Measurements from ENCODE around the gene OR51A7. TPM values are rescaled to one million over a fixed set of nuclear protein-coding genes. Genes with fewer than 3 reads are reported as not detected.

OR51A7 gene
- total and polyA plus RNA-seq, 4 donors = not detected

DNA sequence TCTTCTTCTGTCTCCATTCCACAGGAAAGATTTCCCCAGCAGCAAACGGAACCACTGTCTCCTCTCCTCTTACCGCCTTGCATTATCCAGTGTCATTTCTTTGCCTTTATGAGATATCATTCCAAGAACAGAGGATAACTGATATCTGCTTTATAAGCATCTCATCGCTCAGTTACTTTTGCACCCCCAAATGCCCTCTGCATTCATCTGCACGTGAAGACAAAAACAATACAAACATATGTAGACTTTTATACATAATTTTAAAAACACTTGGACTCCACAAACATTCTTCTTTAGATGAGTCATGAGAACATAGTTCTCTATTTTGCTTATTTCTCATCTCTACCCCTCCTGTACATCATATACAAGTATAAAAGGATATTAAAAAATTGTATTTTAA, 22.4 kb upstream of the OR51A7 start:
- H3K9ac ChIP-seq (ENCODE audit: low read depth in 1 of 2, low read length in 2 of 2) = no peak overlapping the region
- no peaks in the 10 kb centered on the region for H3K4me1 ChIP-seq (ENCODE audit: control insufficient read depth in 4 of 4, insufficient read depth in 4 of 4, low read length in 3 of 4)
- no peak overlapping the region for H3K4me3 ChIP-seq (ENCODE audit: low read depth in 1 of 3, low read length in 3 of 3)
- no peaks in the 10 kb centered on the region for H3K36me3 ChIP-seq (ENCODE audit: control insufficient read depth in 4 of 4, insufficient read depth in 3 of 4, low read depth in 1 of 4, low read length in 3 of 4)
- no peaks in the 10 kb centered on the region for H3K9me3 ChIP-seq (ENCODE audit: control insufficient read depth in 4 of 4, low read length in 3 of 4)
- H3K27me3 ChIP-seq (ENCODE audit: control insufficient read depth in 4 of 4, insufficient read depth in 4 of 4, low read length in 3 of 4) = peaks cover 0 to 2% (median under 1%) of the 10 kb centered on the region in 4 donors
- TF ChIP-seq RXRA (IDR thresholded peaks at IDR 0.05) = no peak
- TF ChIP-seq YY1 (IDR thresholded peaks at IDR 0.05) = no peak
- TF ChIP-seq SP1 (IDR thresholded peaks at IDR 0.05) = no peak
- TF ChIP-seq ATF3 (IDR thresholded peaks at IDR 0.05) = no peak
- TF ChIP-seq NR2F2 (IDR thresholded peaks at IDR 0.05) = no peak
- TF ChIP-seq TAF1 (conservative IDR thresholded peaks at IDR 0.05) = no peak
- TF ChIP-seq GABPA (IDR thresholded peaks at IDR 0.05 in 1 of 2, conservative IDR thresholded peaks at IDR 0.05 in 1 of 2) = no peak
- no peak for TF ChIP-seq FOXA1 (IDR thresholded peaks at IDR 0.05)
- TF ChIP-seq, protein P1, sequence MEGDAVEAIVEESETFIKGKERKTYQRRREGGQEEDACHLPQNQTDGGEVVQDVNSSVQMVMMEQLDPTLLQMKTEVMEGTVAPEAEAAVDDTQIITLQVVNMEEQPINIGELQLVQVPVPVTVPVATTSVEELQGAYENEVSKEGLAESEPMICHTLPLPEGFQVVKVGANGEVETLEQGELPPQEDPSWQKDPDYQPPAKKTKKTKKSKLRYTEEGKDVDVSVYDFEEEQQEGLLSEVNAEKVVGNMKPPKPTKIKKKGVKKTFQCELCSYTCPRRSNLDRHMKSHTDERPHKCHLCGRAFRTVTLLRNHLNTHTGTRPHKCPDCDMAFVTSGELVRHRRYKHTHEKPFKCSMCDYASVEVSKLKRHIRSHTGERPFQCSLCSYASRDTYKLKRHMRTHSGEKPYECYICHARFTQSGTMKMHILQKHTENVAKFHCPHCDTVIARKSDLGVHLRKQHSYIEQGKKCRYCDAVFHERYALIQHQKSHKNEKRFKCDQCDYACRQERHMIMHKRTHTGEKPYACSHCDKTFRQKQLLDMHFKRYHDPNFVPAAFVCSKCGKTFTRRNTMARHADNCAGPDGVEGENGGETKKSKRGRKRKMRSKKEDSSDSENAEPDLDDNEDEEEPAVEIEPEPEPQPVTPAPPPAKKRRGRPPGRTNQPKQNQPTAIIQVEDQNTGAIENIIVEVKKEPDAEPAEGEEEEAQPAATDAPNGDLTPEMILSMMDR (IDR thresholded peaks at IDR 0.05; ENCODE audit: low read depth, low read length, missing input control) = no peak
- no peak for TF ChIP-seq MAX (IDR thresholded peaks at IDR 0.05)
- no peak overlapping the region for H3K27ac ChIP-seq (ENCODE audit: low read depth in 1 of 2, low read length in 2 of 2)
- 79% methylated on average over 4 of the region's 4 CpGs for WGBS
- no peak for DNase-seq (ENCODE audit: low spot score)

- H3K9ac ChIP-seq (ENCODE audit: low read depth in 1 of 2, low read length in 2 of 2) = no peak within 1 kb of the TSS
- H3K36me3 ChIP-seq (ENCODE audit: control insufficient read depth in 4 of 4, insufficient read depth in 3 of 4, low read depth in 1 of 4, low read length in 3 of 4) = no peaks in the 10 kb centered on the region
- H3K27ac ChIP-seq (ENCODE audit: low read depth in 1 of 2, low read length in 2 of 2) = no peak within 1 kb of the TSS
- 63% methylated on average over 8 of the region's 8 CpGs for WGBS
- TF ChIP-seq SP1 (IDR thresholded peaks at IDR 0.05) = no peak
- no peak for TF ChIP-seq MAX (IDR thresholded peaks at IDR 0.05)
- no peak for TF ChIP-seq RAD21 (IDR thresholded peaks at IDR 0.05)
- TF ChIP-seq FOXA2 (IDR thresholded peaks at IDR 0.05) = no peak
- no peak for TF ChIP-seq YY1 (IDR thresholded peaks at IDR 0.05)
- peaks cover 0 to 2% (median under 1%) of the 10 kb centered on the region in 4 donors for H3K27me3 ChIP-seq (ENCODE audit: control insufficient read depth in 4 of 4, insufficient read depth in 4 of 4, low read length in 3 of 4)
- H3K4me1 ChIP-seq (ENCODE audit: control insufficient read depth in 4 of 4, insufficient read depth in 4 of 4, low read length in 3 of 4) = no peaks in the 10 kb centered on the region
- H3K4me3 ChIP-seq (ENCODE audit: low read depth in 1 of 3, low read length in 3 of 3) = no peak within 1 kb of the TSS
- no peak for DNase-seq (ENCODE audit: low spot score)
- no peaks in the 10 kb centered on the region for H3K9me3 ChIP-seq (ENCODE audit: control insufficient read depth in 4 of 4, low read length in 3 of 4)
Observed at GRCh38 chr11:4881860-4882500, 21.6 kb upstream of the OR51A7 start, which contains the start of gene OR51T1. Gene OR51T1 (plus strand): TSS chr11:4881900. CDS start chr11:4881900, 0 bp downstream.

DNA sequence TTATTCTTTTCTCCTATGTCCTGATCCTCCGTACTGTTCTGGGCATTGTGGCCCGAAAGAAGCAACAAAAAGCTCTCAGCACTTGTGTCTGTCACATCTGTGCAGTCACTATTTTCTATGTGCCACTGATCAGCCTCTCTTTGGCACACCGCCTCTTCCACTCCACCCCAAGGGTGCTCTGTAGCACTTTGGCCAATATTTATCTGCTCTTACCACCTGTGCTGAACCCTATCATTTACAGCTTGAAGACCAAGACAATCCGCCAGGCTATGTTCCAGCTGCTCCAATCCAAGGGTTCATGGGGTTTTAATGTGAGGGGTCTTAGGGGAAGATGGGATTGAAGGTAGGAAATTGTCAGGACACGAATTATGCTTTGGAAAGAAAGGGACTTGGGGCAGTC, 21.0 kb upstream of the OR51A7 start:
- Histone ChIP-seq H3K4me3 (ENCODE audit: low read depth in 1 of 3, low read length in 3 of 3) (no peak overlapping the region), H3K9me3 (ENCODE audit: control insufficient read depth in 4 of 4, low read length in 3 of 4) (no peaks in the 10 kb centered on the region), H3K4me1 (ENCODE audit: control insufficient read depth in 4 of 4, insufficient read depth in 4 of 4, low read length in 3 of 4) (no peaks in the 10 kb centered on the region), H3K9ac (ENCODE audit: low read depth in 1 of 2, low read length in 2 of 2) (no peak overlapping the region), H3K27me3 (ENCODE audit: control insufficient read depth in 4 of 4, insufficient read depth in 4 of 4, low read length in 3 of 4) (peaks cover 0 to 2% (median under 1%) of the 10 kb centered on the region in 4 donors), H3K27ac (ENCODE audit: low read depth in 1 of 2, low read length in 2 of 2) (no peak overlapping the region), H3K36me3 (ENCODE audit: control insufficient read depth in 4 of 4, insufficient read depth in 3 of 4, low read depth in 1 of 4, low read length in 3 of 4) (no peaks in the 10 kb centered on the region)
- TF ChIP-seq NR2F2 (IDR thresholded peaks at IDR 0.05) (no peak), JUND (IDR thresholded peaks at IDR 0.05) (no peak), RAD21 (IDR thresholded peaks at IDR 0.05) (no peak)
- WGBS = 79% methylated on average over 5 of the region's 5 CpGs
- no peak for DNase-seq (ENCODE audit: low spot score)

Measured in liver (tissue), 9 donors.